Endodermal cell (in vitro differentiated cells): Measurements from ENCODE around the gene RRM2. TPM values are rescaled to one million over a fixed set of nuclear protein-coding genes. Genes with fewer than 3 reads are reported as not detected.

Source experiments
- DNase-seq: peaks from one replicate; pipeline ENCODE4 v3.0.0-alpha.2; 2017
- H3K27ac ChIP-seq: 2 replicates; pipeline ENCODE4 v1.5.1; 2013; ENCODE audit warnings: mild to moderate bottlenecking, low read depth, low read length, moderate library complexity
- H3K27me3 ChIP-seq: 2 replicates; pipeline ENCODE4 v1.6.1; 2013; ENCODE audit warnings: mild to moderate bottlenecking, low read length, moderate library complexity; ENCODE audit not compliant: insufficient read depth, control insufficient read depth, poor library complexity, severe bottlenecking
- H3K36me3 ChIP-seq: 2 replicates; pipeline ENCODE4 v1.7.0; 2013; ENCODE audit warnings: mild to moderate bottlenecking, low read length, moderate library complexity; ENCODE audit not compliant: control insufficient read depth, insufficient read depth
- H3K4me1 ChIP-seq: one replicate; pipeline ENCODE4 v1.7.0; 2013; ENCODE audit warnings: low read length; ENCODE audit not compliant: control insufficient read depth, insufficient read depth
- H3K4me3 ChIP-seq: 2 replicates; pipeline ENCODE4 v1.5.1; 2013; ENCODE audit warnings: mild to moderate bottlenecking, low read length, moderate library complexity
- H3K9ac ChIP-seq: 2 replicates; pipeline ENCODE4 v1.6.1; 2013; ENCODE audit warnings: mild to moderate bottlenecking, low read length, moderate library complexity; ENCODE audit not compliant: poor library complexity, severe bottlenecking; ENCODE audit errors: extremely low read depth
- H3K9me3 ChIP-seq: 2 replicates; pipeline ENCODE4 v1.6.1; 2013; ENCODE audit warnings: mild to moderate bottlenecking, low read length, moderate library complexity; ENCODE audit not compliant: control insufficient read depth
- H3K27ac Mint-ChIP-seq: 2 replicates; pipeline ENCODE4 v1.8.0; 2020; ENCODE audit warnings: mixed read lengths
- H3K27me3 Mint-ChIP-seq: 2 replicates; pipeline ENCODE4 v1.8.0; 2021; ENCODE audit warnings: mild to moderate bottlenecking, mixed read lengths; ENCODE audit not compliant: insufficient read depth
- H3K36me3 Mint-ChIP-seq: 2 replicates; pipeline ENCODE4 v1.8.0; 2020; ENCODE audit warnings: low read depth, mixed read lengths
- H3K4me1 Mint-ChIP-seq: 2 replicates; pipeline ENCODE4 v1.8.0; 2020; ENCODE audit warnings: mixed read lengths
- H3K4me3 Mint-ChIP-seq: 2 replicates; pipeline ENCODE4 v1.8.0; 2020; ENCODE audit warnings: mild to moderate bottlenecking, moderate library complexity, mixed read lengths
- H3K9me3 Mint-ChIP-seq: 2 replicates; pipeline ENCODE4 v1.8.0; 2020; ENCODE audit warnings: mild to moderate bottlenecking, mixed read lengths
- CTCF ChIP-seq: fragments of 200-600 bp; sonication (generic); conservative IDR thresholded peaks from 2 replicates; pipeline ENCODE4 v1.5.0; 2021; ENCODE audit warnings: antibody characterized with exemption, mild to moderate bottlenecking
- WGBS, 2 experiments: methylation state at CpG; one replicate each; pipeline versions ENCODE4 v1.1.5 to v1.1.7; 2013; ENCODE audit warnings: missing lambda C conversion rate in 2 of 2, mixed read lengths in 1 of 2; ENCODE audit not compliant: insufficient coverage in 1 of 2, insufficient read length in 1 of 2; 5-methylcytosine and 5-hydroxymethylcytosine counted together
- total RNA-seq, 2 donors: library from RNA; stranded (reverse); fragmentation: NEBNext Ultra II Directional in 1 of 2; extraction: Animal tissue kit (Norgen Biotek cat#: 25700) in 1 of 2; gene quantifications; 2 replicates in 1 of 2; 3 replicates in 1 of 2; pipeline ENCODE4 v1.2.1, GENCODE V29; 2021

RRM2 gene
- total RNA-seq, 2 donors from 2014 or later: 142 to 157 TPM

DNA sequence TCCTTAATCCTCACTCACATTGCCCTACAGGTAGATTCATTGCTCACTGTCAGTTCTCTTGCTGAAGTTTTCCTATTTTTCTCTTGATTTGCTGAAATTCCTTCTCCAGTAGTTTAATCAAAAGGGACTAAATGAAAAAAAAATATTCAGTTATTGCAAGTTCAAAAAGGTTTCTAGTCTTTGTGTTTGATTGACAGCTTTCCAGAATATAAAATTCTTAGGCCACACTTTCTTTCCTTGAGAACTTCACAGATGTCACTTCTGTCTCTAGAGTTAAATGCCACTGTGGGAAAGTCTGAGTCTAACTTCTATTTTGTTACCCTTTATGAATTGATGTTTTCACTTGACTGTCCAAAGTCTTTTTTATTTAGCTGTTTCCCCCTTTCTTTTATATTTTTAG is 25.7 kb downstream of the RRM2 start:
- Mint-ChIP-seq H3K4me1 (no peaks in the 10 kb centered on the region), H3K9me3 (no peaks in the 10 kb centered on the region), H3K4me3 (no peak overlapping the region), H3K27ac (no peak overlapping the region), H3K36me3 (peaks cover 25% of the 10 kb centered on the region), H3K27me3 (no peaks in the 10 kb centered on the region)
- Histone ChIP-seq H3K27me3 (no peaks in the 10 kb centered on the region), H3K36me3 (no peaks in the 10 kb centered on the region), H3K27ac (no peak overlapping the region), H3K9ac (no peak overlapping the region), H3K9me3 (no peaks in the 10 kb centered on the region), H3K4me3 (no peak overlapping the region), H3K4me1 (no peaks in the 10 kb centered on the region)
- no peak for DNase-seq
- no peak for TF ChIP-seq CTCF

DNA sequence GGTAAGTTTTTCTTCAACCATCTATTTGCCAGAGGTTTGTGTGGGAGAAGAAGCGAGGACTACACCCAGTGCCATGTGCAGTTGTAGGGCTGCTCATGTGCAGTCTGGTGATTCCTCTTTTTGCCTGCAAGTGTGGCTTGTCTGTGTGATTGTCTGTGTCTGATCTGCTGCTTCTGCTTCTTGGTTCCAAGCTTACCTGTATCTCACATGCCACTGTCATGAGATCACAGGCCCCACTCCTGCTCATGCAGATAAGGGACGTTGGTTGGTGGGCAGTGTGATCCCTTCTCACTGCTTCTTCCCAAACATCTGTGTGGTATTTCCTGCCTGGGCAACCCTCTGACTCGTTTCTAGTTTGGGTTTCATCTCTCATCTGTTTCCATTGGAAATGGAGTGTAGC is 27.1 kb downstream of the RRM2 start:
- no peaks in the 10 kb centered on the region for H3K36me3 ChIP-seq
- Mint-ChIP-seq H3K4me1 (no peaks in the 10 kb centered on the region), H3K27me3 (no peaks in the 10 kb centered on the region), H3K9me3 (no peaks in the 10 kb centered on the region), H3K27ac (no peak overlapping the region), H3K36me3 (peaks cover 23% of the 10 kb centered on the region), H3K4me3 (no peak overlapping the region)
- no peak overlapping the region for H3K27ac ChIP-seq
- WGBS, 2 experiments: 69 to 89% methylated on average over 2 to 3 of the region's 3 CpGs
- no peak overlapping the region for H3K9ac ChIP-seq
- peak; percentile 40 for DNase-seq
- no peaks in the 10 kb centered on the region for H3K4me1 ChIP-seq
- no peak overlapping the region for H3K4me3 ChIP-seq
- no peak for TF ChIP-seq CTCF
- H3K9me3 ChIP-seq: no peaks in the 10 kb centered on the region
- H3K27me3 ChIP-seq: no peaks in the 10 kb centered on the region

DNA sequence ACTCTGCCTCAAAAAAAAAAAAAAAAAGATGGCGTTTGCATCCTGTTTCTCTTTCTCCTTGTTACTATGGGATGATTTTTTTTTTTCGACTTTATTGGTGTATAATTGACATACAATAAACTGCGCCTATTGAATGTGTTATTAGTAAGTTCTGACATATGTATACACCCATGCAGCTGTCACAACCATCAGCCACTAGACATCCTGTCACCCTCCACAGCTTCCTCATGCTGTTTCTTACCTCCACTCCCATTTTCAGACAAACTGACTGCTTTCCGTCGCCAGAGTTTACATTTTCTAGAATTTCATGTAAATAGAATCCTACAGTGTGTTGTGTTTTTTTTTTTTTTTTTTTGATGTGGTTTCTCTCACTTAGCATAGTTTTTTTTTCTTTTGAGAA is 27.9 kb downstream of the RRM2 start:
- Mint-ChIP-seq H3K27me3 (no peaks in the 10 kb centered on the region), H3K4me1 (no peaks in the 10 kb centered on the region), H3K36me3 (peaks cover 23% of the 10 kb centered on the region), H3K9me3 (no peaks in the 10 kb centered on the region), H3K27ac (no peak overlapping the region), H3K4me3 (no peak overlapping the region)
- Histone ChIP-seq H3K4me1 (no peaks in the 10 kb centered on the region), H3K4me3 (no peak overlapping the region), H3K27ac (no peak overlapping the region), H3K9me3 (no peaks in the 10 kb centered on the region), H3K27me3 (no peaks in the 10 kb centered on the region), H3K9ac (no peak overlapping the region), H3K36me3 (no peaks in the 10 kb centered on the region)
- 100% methylated on average over 2 of the region's 5 CpGs; no CpG with 5 or more reads in 1 of the 2 experiments for WGBS, 2 experiments
- DNase-seq: no peak
- TF ChIP-seq CTCF: no peak
